Sigmoid colon (tissue), 7 donors: ENCODE measurements around the gene FAM76B. TPM values are rescaled to one million over a fixed set of nuclear protein-coding genes. Genes with fewer than 3 reads are reported as not detected.
"Not testable (repeated sequence)": the region's sequence is repeated elsewhere in the genome, so short reads cannot be mapped to it uniquely, and the experiment has no call there.

Source experiments
- DNase-seq: peaks from one replicate; pipeline ENCODE4 v3.0.0-alpha.2; 2019
- H3K27ac ChIP-seq, 4 donors: fragments of 200-600 bp; sonication (generic); one replicate each; pipeline ENCODE4 v1.5.1; 2016 to 2019; ENCODE audit warnings: mild to moderate bottlenecking in 1 of 4
- H3K27me3 ChIP-seq, 3 donors: fragments of 200-600 bp; sonication (generic); one replicate each; pipeline ENCODE4 v1.5.1; 2019; ENCODE audit warnings: mild to moderate bottlenecking in 1 of 3
- H3K36me3 ChIP-seq, 4 donors: fragments of 200-600 bp; sonication (generic); one replicate each; pipeline ENCODE4 v1.5.1; 2016 to 2019
- H3K4me1 ChIP-seq, 4 donors: fragments of 200-600 bp; sonication (generic); one replicate each; pipeline ENCODE4 v1.5.1; 2017 to 2019
- H3K4me3 ChIP-seq, 4 donors: fragments of 200-600 bp; sonication (generic); one replicate each; pipeline ENCODE4 v1.5.1; 2017 to 2019; ENCODE audit warnings: mild to moderate bottlenecking in 2 of 4, moderate library complexity in 1 of 4
- H3K9me3 ChIP-seq, 4 donors: fragments of 200-600 bp in 3 of 4; sonication (generic) in 3 of 4; one replicate each; pipeline versions ENCODE4 v1.5.1 to v1.6.1; 2013 to 2019
- EP300 ChIP-seq, 4 donors: sonication (generic); formaldehyde crosslinking; IDR thresholded peaks; one replicate each; pipeline ENCODE4 v1.6.1; 2017; ENCODE audit warnings: antibody characterized with exemption in 4 of 4
- POLR2A ChIP-seq, 2 donors: fragments of 450-650 bp; IDR thresholded peaks; one replicate each; pipeline ENCODE4 v1.6.1; 2016; ENCODE audit warnings: antibody characterized with exemption in 2 of 2, mild to moderate bottlenecking in 2 of 2, moderate library complexity in 2 of 2
- POLR2AphosphoS5 ChIP-seq, 4 donors: sonication (generic); formaldehyde crosslinking; IDR thresholded peaks; one replicate each; pipeline ENCODE4 v1.6.1; 2017; ENCODE audit warnings: antibody characterized with exemption in 4 of 4
- WGBS, 2 donors: extraction: QIAGEN DNeasy Blood & Tissue Kit; methylation state at CpG; one replicate each; pipeline ENCODE4 v1.1.7; 2013; 5-methylcytosine and 5-hydroxymethylcytosine counted together
- intact Hi-C: fragments of 100-400 bp; cut with DNase I; formaldehyde crosslinking; loops from one replicate; pipeline ENCODE4 v1.15.1; 2023
- polyA plus RNA-seq, 3 donors: library from polyadenylated mRNA; stranded (reverse); fragments of 200-250 nt; gene quantifications; one replicate each; pipeline ENCODE4 v1.2.3, GENCODE V29; 2013
- total RNA-seq, 4 donors: library from RNA; depleted of rRNA; stranded (reverse); fragments of >200 nt; gene quantifications; one replicate each; pipeline ENCODE4 v1.1.0, GENCODE V29; 2016
- TF ChIP-seq, protein P1 (sequence below), 4 experiments: fragments of 450-650 bp in 3 of 4; fragments of 200-600 bp in 1 of 4; IDR thresholded peaks; one replicate each; pipeline ENCODE4 v1.5.1; 2016 to 2019; ENCODE audit warnings: antibody characterized with exemption in 4 of 4, mild to moderate bottlenecking in 3 of 4, moderate library complexity in 2 of 4
- donor health status: healthy with polysubstance abuse.
- donor health status: Bipolar disorder and iron deficiency.
- donor health status: healthy.

Gene FAM76B
- total and polyA plus RNA-seq, 7 donors = 3.9 to 33.0 (median 19.3) TPM

DNA sequence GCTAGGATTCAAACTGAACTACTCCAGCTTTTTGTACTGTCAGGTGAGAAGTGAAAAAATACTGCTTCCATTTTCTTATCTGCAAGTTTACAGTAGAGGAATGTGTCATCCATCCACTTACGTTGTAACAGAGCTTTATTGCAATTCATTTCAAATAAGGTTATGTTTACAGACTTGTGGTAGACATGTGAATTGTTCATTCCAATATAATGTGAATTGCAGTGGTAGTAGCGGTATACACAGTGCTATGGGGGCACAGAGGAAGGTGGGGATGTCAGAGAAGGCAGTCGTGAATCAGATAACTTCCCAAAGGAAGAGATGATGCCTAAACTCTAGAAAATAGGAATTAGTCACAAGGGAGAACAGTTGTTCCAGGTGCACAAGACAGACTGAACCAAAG is 43.2 kb upstream of the FAM76B start:
- DNase-seq = no peak
- no peaks in the 10 kb centered on the region for H3K9me3 ChIP-seq
- H3K4me3 ChIP-seq = no peak overlapping the region
- peaks cover 0 to 90% (median 11%) of the 10 kb centered on the region in 4 donors for H3K36me3 ChIP-seq
- H3K27ac ChIP-seq = no peak overlapping the region
- TF ChIP-seq, protein P1, sequence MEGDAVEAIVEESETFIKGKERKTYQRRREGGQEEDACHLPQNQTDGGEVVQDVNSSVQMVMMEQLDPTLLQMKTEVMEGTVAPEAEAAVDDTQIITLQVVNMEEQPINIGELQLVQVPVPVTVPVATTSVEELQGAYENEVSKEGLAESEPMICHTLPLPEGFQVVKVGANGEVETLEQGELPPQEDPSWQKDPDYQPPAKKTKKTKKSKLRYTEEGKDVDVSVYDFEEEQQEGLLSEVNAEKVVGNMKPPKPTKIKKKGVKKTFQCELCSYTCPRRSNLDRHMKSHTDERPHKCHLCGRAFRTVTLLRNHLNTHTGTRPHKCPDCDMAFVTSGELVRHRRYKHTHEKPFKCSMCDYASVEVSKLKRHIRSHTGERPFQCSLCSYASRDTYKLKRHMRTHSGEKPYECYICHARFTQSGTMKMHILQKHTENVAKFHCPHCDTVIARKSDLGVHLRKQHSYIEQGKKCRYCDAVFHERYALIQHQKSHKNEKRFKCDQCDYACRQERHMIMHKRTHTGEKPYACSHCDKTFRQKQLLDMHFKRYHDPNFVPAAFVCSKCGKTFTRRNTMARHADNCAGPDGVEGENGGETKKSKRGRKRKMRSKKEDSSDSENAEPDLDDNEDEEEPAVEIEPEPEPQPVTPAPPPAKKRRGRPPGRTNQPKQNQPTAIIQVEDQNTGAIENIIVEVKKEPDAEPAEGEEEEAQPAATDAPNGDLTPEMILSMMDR (IDR thresholded peaks at IDR 0.05) = no peak
- TF ChIP-seq POLR2A (IDR thresholded peaks at IDR 0.05) (no peak), POLR2AphosphoS5 (IDR thresholded peaks at IDR 0.05) (no peak), EP300 (IDR thresholded peaks at IDR 0.05) (no peak)
- intact Hi-C loops = loop anchor here (10.0 kb wide), 1 partner anchor 512 kb away; the partner anchor contains the start of gene MAML2
- peaks cover 0 to 8% (median 0%) of the 10 kb centered on the region in 4 donors for H3K4me1 ChIP-seq
- H3K27me3 ChIP-seq = no peaks in the 10 kb centered on the region
- WGBS, 2 donors = 25 to 71% methylated on average over 3 of the region's 3 CpGs

DNA sequence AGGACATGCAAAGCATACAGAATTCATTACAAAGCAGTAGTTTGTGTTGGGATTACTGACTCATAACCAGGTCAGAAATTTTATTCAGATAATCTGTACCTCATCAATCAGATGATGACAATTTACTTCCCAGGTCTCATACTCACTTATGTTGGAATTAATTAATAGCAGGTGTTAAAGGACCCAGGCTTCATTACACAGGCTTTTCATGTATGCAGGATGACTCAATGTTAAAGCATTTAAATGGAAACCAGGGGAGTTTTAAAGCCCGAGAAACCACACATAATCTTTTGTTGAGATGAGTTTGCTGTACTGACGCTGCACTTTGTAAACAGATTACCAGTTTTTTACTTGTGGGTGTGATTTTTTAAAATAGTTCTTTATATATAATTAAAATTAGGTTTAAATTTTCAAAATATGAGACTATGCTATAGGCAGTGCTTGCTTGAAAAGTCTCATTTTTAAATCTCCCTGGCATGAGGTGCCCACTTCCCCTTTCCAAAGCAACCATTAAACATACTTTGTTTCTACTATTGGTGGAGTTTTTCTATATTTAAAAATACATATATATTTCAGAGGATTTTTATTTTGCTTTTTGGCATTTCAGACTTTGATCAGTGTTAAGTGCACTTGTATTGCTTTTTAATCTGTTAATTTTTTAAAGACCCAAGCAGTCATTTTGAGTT is 41.8 kb upstream of the FAM76B start:
- no peak for DNase-seq
- no peak overlapping the region for H3K27ac ChIP-seq
- TF ChIP-seq POLR2AphosphoS5 (IDR thresholded peaks at IDR 0.05) = no peak
- peaks cover 0 to 89% (median 11%) of the 10 kb centered on the region in 4 donors for H3K36me3 ChIP-seq
- no peaks in the 10 kb centered on the region for H3K27me3 ChIP-seq
- intact Hi-C loops = loop anchor here (10.0 kb wide), 1 partner anchor 513 kb away; the partner anchor contains the start of gene MAML2
- H3K9me3 ChIP-seq = no peaks in the 10 kb centered on the region
- no peak overlapping the region for H3K4me3 ChIP-seq
- WGBS, 2 donors = 76 to 85% methylated on average over 2 of the region's 2 CpGs
- peaks cover 0 to 6% (median 0%) of the 10 kb centered on the region in 4 donors for H3K4me1 ChIP-seq

DNA sequence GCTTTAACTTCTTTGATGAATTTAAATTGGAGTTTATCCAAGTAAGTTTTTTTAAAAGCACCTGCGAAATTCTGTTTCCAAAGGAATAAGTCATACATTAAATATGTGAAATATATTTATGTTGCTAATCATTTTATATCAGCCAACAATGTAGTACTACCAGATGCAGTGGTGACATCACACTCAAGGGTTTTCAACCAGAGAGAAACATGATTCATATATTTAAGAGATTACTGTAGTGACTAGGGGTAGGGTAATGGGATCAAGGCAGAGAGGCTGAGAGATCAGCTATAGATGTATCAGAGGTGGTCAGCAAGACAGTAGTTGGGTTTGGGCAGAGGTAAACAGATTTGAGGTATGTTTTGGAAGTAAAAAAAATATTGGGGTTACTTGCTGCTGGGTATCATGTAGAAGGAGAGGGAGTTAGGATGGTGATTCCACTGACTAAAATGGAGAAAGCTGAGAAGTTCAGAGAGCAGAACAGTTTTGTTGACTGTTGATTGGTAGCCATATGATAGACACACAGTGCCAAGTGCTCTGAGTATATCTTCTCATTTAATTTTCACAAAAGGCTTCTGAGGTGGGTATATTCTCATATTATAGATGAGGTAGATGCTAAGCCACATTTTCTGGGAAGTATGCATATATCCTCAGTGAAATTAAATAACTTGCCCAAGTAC is 40.1 kb upstream of the FAM76B start:
- no peaks in the 10 kb centered on the region for H3K9me3 ChIP-seq
- TF ChIP-seq, protein P1 (IDR thresholded peaks at IDR 0.05) = no peak
- TF ChIP-seq EP300 (IDR thresholded peaks at IDR 0.05) (no peak), POLR2A (IDR thresholded peaks at IDR 0.05) (no peak)
- H3K4me1 ChIP-seq = no peaks in the 10 kb centered on the region
- no peak overlapping the region for H3K4me3 ChIP-seq
- H3K27ac ChIP-seq = no peak overlapping the region
- intact Hi-C loops = loop anchor here (10.0 kb wide), 1 partner anchor 515 kb away; the partner anchor contains the start of gene MAML2
- peaks cover 0 to 81% (median 7%) of the 10 kb centered on the region in 4 donors for H3K36me3 ChIP-seq
- no peak for DNase-seq
- WGBS, 2 donors = 96% methylated on average over 1 of the region's 1 CpG
- H3K27me3 ChIP-seq = no peaks in the 10 kb centered on the region

DNA sequence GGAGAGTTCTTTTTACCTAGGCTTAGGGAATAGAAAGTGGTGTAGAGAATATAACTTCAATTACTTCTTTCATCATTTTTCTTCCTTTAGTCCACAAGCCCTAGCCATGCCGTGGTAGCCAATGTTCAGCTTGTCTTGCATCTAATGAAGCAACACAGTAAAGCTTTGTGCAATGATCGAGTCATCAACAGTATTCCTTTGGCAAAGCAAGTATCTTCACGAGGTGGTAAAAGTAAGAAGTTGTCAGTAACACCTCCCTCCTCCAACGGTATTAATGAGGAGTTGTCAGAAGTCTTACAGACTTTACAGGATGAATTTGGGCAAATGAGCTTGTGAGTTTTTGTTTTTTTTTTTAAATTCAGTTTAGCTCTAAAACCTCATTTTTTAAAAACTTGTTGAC is 38.1 kb upstream of the FAM76B start:
- TF ChIP-seq EP300 (IDR thresholded peaks at IDR 0.05) = no peak
- TF ChIP-seq POLR2A (IDR thresholded peaks at IDR 0.05) = no peak
- Histone ChIP-seq H3K27ac (no peak overlapping the region), H3K4me3 (no peak overlapping the region), H3K27me3 (no peaks in the 10 kb centered on the region), H3K4me1 (no peaks in the 10 kb centered on the region), H3K9me3 (no peaks in the 10 kb centered on the region), H3K36me3 (peaks cover 0 to 76% (median 4%) of the 10 kb centered on the region in 4 donors)
- DNase-seq = no peak
- intact Hi-C loops = no loop called here
- WGBS, 2 donors = 89 to 94% methylated on average over 4 of the region's 4 CpGs

DNA sequence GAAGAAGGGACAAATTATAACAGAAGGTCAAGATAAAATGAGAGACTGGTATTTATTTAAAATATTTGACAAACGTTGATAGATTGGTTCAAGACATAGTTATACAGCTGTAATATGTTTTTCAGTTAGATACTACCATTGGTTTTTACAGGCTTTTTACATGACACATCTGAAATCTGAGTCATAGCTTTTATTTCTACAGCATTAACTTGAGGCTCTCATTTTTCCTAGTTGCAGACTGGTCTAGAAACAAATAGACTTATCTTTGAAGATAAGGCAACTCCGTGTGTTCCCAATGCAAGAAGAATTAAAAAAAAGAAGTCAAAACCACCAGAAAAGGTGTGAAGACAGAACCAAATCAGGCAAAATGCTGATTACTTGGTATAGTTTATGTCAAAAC is 32.1 kb upstream of the FAM76B start:
- no peaks in the 10 kb centered on the region for H3K9me3 ChIP-seq
- H3K27me3 ChIP-seq = no peaks in the 10 kb centered on the region
- no peak overlapping the region for H3K4me3 ChIP-seq
- TF ChIP-seq POLR2A (IDR thresholded peaks at IDR 0.05) = no peak
- no peak for DNase-seq
- no peak overlapping the region for H3K27ac ChIP-seq
- peaks cover 0 to 52% (median 0%) of the 10 kb centered on the region in 4 donors for H3K36me3 ChIP-seq
- no peaks in the 10 kb centered on the region for H3K4me1 ChIP-seq
- intact Hi-C loops = no loop called here
- WGBS, 2 donors = 52 to 77% methylated on average over 2 of the region's 2 CpGs

DNA sequence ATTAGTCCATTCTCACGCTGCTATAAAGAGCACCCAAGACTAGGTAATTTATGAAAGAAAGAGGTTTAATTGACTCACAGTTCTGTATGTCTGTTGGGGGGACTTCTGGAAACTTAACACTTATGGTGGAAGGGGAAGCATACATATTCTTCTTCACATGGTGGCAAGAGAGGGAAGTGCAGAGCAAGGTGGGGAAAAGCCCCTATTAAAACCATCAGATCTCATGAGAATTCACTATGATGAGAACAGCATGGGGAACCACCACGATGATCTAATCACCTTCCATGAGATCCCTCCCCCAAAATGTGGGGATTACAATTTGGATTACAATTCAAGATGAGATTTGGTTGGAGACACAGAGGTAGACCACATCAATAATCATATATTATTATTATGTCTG is 26.5 kb upstream of the FAM76B start:
- WGBS, 2 donors = 95 to 96% methylated on average over 2 of the region's 2 CpGs

DNA sequence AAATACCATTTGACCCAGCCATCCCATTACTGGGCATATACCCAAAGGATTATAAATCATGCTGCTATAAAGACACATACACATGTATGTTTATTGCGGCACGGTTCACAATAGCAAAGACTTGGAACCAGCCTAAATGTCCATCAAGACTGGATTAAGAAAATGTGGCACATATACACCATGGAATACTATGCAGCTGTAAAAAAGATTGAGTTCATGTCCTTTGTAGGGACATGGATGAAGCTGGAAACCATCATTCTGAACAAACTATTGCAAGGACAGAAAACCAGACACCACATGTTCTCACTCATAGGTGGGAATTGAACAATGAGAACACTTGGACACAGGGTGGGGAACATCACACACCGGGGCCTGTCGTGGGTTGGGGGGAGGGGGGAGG is 21.5 kb upstream of the FAM76B start:
- H3K36me3 ChIP-seq = peaks cover 0 to 18% (median 2%) of the 10 kb centered on the region in 4 donors
- WGBS, 2 donors = 94 to 96% methylated on average over 4 of the region's 4 CpGs
- H3K4me1 ChIP-seq, H3K27ac ChIP-seq, H3K4me3 ChIP-seq, H3K9me3 ChIP-seq, intact Hi-C loops, DNase-seq, H3K27me3 ChIP-seq: not testable (repeated sequence)

More for the DNA sequence above, 26.5 kb upstream of the FAM76B start:
- H3K4me3 ChIP-seq = no peak overlapping the region
- H3K27ac ChIP-seq = no peak overlapping the region
- intact Hi-C loops = no loop called here
- no peaks in the 10 kb centered on the region for H3K9me3 ChIP-seq
- TF ChIP-seq POLR2A (IDR thresholded peaks at IDR 0.05) = no peak
- TF ChIP-seq, protein P1 (IDR thresholded peaks at IDR 0.05) = no peak
- no peak for TF ChIP-seq POLR2AphosphoS5 (IDR thresholded peaks at IDR 0.05)
- DNase-seq = no peak
- no peaks in the 10 kb centered on the region for H3K4me1 ChIP-seq
- H3K36me3 ChIP-seq = peaks cover 0 to 31% (median 0%) of the 10 kb centered on the region in 4 donors
- H3K27me3 ChIP-seq = no peaks in the 10 kb centered on the region

DNA sequence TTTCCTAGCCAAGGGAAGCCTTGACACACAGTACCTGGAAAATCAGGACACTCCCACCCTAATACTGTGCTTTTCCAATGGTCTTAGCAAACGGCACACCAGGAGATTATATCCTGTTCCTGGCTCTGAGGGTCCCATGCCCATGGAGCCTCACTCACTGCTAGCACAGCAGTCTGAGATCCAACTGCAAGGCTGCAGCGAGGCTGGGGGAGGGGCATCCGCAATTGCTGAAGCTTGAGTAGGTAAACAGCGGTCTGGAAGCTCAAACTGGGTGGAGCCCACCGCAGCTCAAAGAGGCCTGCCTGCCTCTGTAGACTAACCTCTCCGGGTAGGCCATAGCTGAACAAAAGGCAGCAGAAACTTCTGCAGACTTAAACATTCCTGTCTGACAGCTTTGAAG is 16.9 kb upstream of the FAM76B start:
- H3K4me3 ChIP-seq, H3K4me1 ChIP-seq, H3K9me3 ChIP-seq, H3K27me3 ChIP-seq, intact Hi-C loops, DNase-seq, H3K27ac ChIP-seq: not testable (repeated sequence)
- H3K36me3 ChIP-seq = peaks cover 0 to 35% (median 6%) of the 10 kb centered on the region in 4 donors
- 96% methylated on average over 6 of the region's 6 CpGs for WGBS, 2 donors
